ENCODE measurements around the gene NKX2-4. TPM values are rescaled to one million over a fixed set of nuclear protein-coding genes. Genes with fewer than 3 reads are reported as not detected.

Gene NKX2-4
- total and polyA plus RNA-seq, 2 of the 4 experiments (the other 2 are of a cell fraction) = not detected

GRCh38 chr20:21373436-21373835 is 23.9 kb downstream of the NKX2-4 start:
- no peak for ATAC-seq (ENCODE audit: low read depth)
- in situ Hi-C loops (cut with MboI; ENCODE audit: low sequenced_read_pairs) = no loop called here
- Histone ChIP-seq H3K36me3 (ENCODE audit: control insufficient read depth, insufficient read depth, low read length) (peaks cover 12% of the 10 kb centered on the region), H3K9me1 (ENCODE audit: insufficient read depth, low read length) (peaks cover 6% of the 10 kb centered on the region; the same call in 1 of the 2 replicates), H3K9ac (ENCODE audit: low read depth, low read length) (no peak overlapping the region), H3K4me3 (ENCODE audit: insufficient read depth, low read depth, low read length) (no peak overlapping the region), H2BK20ac (ENCODE audit: low read depth, low read length) (no peak overlapping the region), H3K4me1 (ENCODE audit: control insufficient read depth, insufficient read depth, low read length) (0 out of 2 replicates have a peak, but pooled peaks cover 4% of the 10 kb centered on the region), H3K56ac (ENCODE audit: extremely low read depth, insufficient read depth, low read length) (no peak overlapping the region), H3K9me3 (ENCODE audit: control insufficient read depth, insufficient read depth, low read length) (no peaks in the 10 kb centered on the region), H2BK5ac (ENCODE audit: low read depth, low read length, poor library complexity, severe bottlenecking) (no peak overlapping the region), H2AK9ac (replicated peaks; ENCODE audit: low read depth, low read length, poor library complexity) (no peak overlapping the region), H4K91ac (ENCODE audit: insufficient read depth, low read depth, low read length) (no peak overlapping the region), H2AK5ac (ENCODE audit: low read depth, low read length) (no peak overlapping the region), H3K18ac (ENCODE audit: low read depth, low read length) (no peak overlapping the region), H4K20me1 (ENCODE audit: insufficient read depth, low read length) (peaks cover 14% of the 10 kb centered on the region; the same call in 1 of the 2 replicates), H3K27me3 (ENCODE audit: control insufficient read depth, insufficient read depth, low read length) (no peaks in the 10 kb centered on the region), H2AFZ (replicated peaks; ENCODE audit: low read length, poor library complexity) (no peak overlapping the region), H3K4me2 (ENCODE audit: low read depth, low read length) (no peak overlapping the region), H3K4ac (ENCODE audit: low read depth, low read length) (no peak overlapping the region), H3K27ac (ENCODE audit: insufficient read depth, low read length) (no peak overlapping the region), H2BK15ac (ENCODE audit: low read depth, low read length) (no peak overlapping the region), H3K79me1 (ENCODE audit: low read depth in 1 of 2, low read length in 2 of 2) (peaks cover 21 to 38% of the 10 kb centered on the region in 2 experiments; a peak in 3 of 4 replicates), H3K14ac (replicated peaks; ENCODE audit: low read depth, low read length) (no peak overlapping the region), H2BK120ac (ENCODE audit: low read depth, low read length) (no peak overlapping the region), H4K8ac (ENCODE audit: low read depth in 2 of 2, low read length in 2 of 2) (no peak overlapping the region; a peak in 1 of 4 replicates), H3K23ac (ENCODE audit: low read depth, low read length) (no peak overlapping the region), H4K5ac (ENCODE audit: low read depth, low read length) (no peak overlapping the region)
- no peak for TF ChIP-seq NFE2L2 (IDR thresholded peaks at IDR 0.05; ENCODE audit: low read depth, low read length)
- no peak for TF ChIP-seq SMC3 (IDR thresholded peaks at IDR 0.05; ENCODE audit: low read depth, low read length)
- TF ChIP-seq RFX5 (IDR thresholded peaks at IDR 0.05; ENCODE audit: low read depth, low read length) = no peak
- no peak for TF ChIP-seq ELK1 (IDR thresholded peaks at IDR 0.05; ENCODE audit: borderline replicate concordance, low read depth, low read length)
- TF ChIP-seq USF2 (IDR thresholded peaks at IDR 0.05; ENCODE audit: low read depth, low read length) = no peak
- TF ChIP-seq POLR2A (IDR thresholded peaks at IDR 0.05; ENCODE audit: low read depth, low read length) = no peak
- TF ChIP-seq FOS (IDR thresholded peaks at IDR 0.05; ENCODE audit: low read depth, low read length) = no peak
- TF ChIP-seq MXI1 (IDR thresholded peaks at IDR 0.05; ENCODE audit: borderline replicate concordance, low read depth, low read length) = no peak
- no peak for TF ChIP-seq BHLHE40 (IDR thresholded peaks at IDR 0.05; ENCODE audit: low read depth, low read length)
- no peak for TF ChIP-seq MAFK (IDR thresholded peaks at IDR 0.05; ENCODE audit: low read depth, low read length)
- no peak for TF ChIP-seq CHD1 (IDR thresholded peaks at IDR 0.05; ENCODE audit: low read depth, low read length)
- no peak for TF ChIP-seq MAZ (IDR thresholded peaks at IDR 0.05; ENCODE audit: borderline replicate concordance, low read depth, low read length)
- no peak for TF ChIP-seq CTCF (conservative IDR thresholded peaks at IDR 0.05; ENCODE audit: low read depth, low read length)
- TF ChIP-seq CEBPB (IDR thresholded peaks at IDR 0.05; ENCODE audit: low read depth, low read length) = no peak
- no peak for TF ChIP-seq RCOR1 (IDR thresholded peaks at IDR 0.05; ENCODE audit: insufficient replicate concordance, low read length)
- no peak for TF ChIP-seq RAD21 (IDR thresholded peaks at IDR 0.05; ENCODE audit: low read length)
- WGBS, 2 experiments (ENCODE audit: extremely low coverage in 2 of 2, insufficient read length in 1 of 2) = no CpG with 5 or more reads among the region's 1 CpG
- intact Hi-C loops (cut with micrococcal nuclease) = no loop called here
- dilution Hi-C loops (cut with HindIII; ENCODE audit: low sequenced_read_pairs, unreplicated experiment) = no loop called here
- CTCF ChIA-PET = interaction anchor here (0.5 kb wide), 1 partner anchor 510 kb away, joined by 3 read pairs; no protein-coding TSS in a partner anchor
- no peak for DNase-seq
- no TSS peak for BruUV-seq (replicated peaks)
- POLR2A ChIA-PET (ENCODE audit: unreplicated experiment) = no interaction called here

Data from IMR-90 (cell line).